Stimulated activated CD8-positive, alpha-beta memory T cell treated with anti-CD3 and anti-CD28 coated beads, Interleukin-4, amount 100 ng/mL, for 24 hours (primary cell): ENCODE results near the gene PRSS57.
"Not testable (repeated sequence)": the region's sequence is repeated elsewhere in the genome, so short reads cannot be mapped to it uniquely, and the experiment has no call there.

ENCODE experiments used
- DNase-seq: peaks from one replicate; pipeline ENCODE4 v3.0.0-alpha.2; 2020; ENCODE audit warnings: low read depth

The PRSS57 gene

GRCh38 chr19:674282-675151 lies 20.7 kb downstream of the PRSS57 start:
- DNase-seq = no peak

- no peak for DNase-seq
Observed at GRCh38 chr19:670609-671075, 24.6 kb downstream of the PRSS57 start.

- not testable (repeated sequence) for DNase-seq
Observed at GRCh38 chr19:668675-669434, 26.4 kb downstream of the PRSS57 start.

- not testable (repeated sequence) for DNase-seq
Observed at GRCh38 chr19:666985-667573, 28.2 kb downstream of the PRSS57 start.

- DNase-seq = peak; percentile 70
Observed at GRCh38 chr19:664913-665443, 30.3 kb downstream of the PRSS57 start.

- no peak for DNase-seq
Observed at GRCh38 chr19:663682-664117, 31.6 kb downstream of the PRSS57 start.

GRCh38 chr19:662962-663681 lies 32.1 kb downstream of the PRSS57 start, which contains the start of gene RNF126:
TSS of gene RNF126 (minus strand) at chr19:663214. CDS start at chr19:663121, 93 bp downstream.
- peak; percentile 93 for DNase-seq

- DNase-seq = peak; percentile 59
Observed at GRCh38 chr19:662207-662961, 32.9 kb downstream of the PRSS57 start.

GRCh38 chr19:661427-662196 lies 33.6 kb downstream of the PRSS57 start:
- DNase-seq = peak; percentile 40

- no peak for DNase-seq
Observed at GRCh38 chr19:660793-661426, 34.3 kb downstream of the PRSS57 start.

GRCh38 chr19:658916-659839 lies 36.1 kb downstream of the PRSS57 start:
- peak; percentile 37 for DNase-seq

- DNase-seq = no peak
Observed at GRCh38 chr19:658059-658839, 37.0 kb downstream of the PRSS57 start.

GRCh38 chr19:657611-658010 lies 37.6 kb downstream of the PRSS57 start:
- no peak for DNase-seq

GRCh38 chr19:656751-657559 lies 38.3 kb downstream of the PRSS57 start:
- no peak for DNase-seq

- DNase-seq = no peak
Observed at GRCh38 chr19:655691-656090, 39.6 kb downstream of the PRSS57 start.

GRCh38 chr19:653425-653824 lies 41.8 kb downstream of the PRSS57 start:
- DNase-seq = no peak
